ENCODE data around the gene RFWD3. TPM values are rescaled to one million over a fixed set of nuclear protein-coding genes. Genes with fewer than 3 reads are reported as not detected.
A peak's percentile ranks its signal among the peaks of the same experiment; 100 is the strongest.

RFWD3 gene
- polyA plus RNA-seq, 6 donors from 2014 or later: 12.7 to 40.9 (median 23.7) TPM

DNA sequence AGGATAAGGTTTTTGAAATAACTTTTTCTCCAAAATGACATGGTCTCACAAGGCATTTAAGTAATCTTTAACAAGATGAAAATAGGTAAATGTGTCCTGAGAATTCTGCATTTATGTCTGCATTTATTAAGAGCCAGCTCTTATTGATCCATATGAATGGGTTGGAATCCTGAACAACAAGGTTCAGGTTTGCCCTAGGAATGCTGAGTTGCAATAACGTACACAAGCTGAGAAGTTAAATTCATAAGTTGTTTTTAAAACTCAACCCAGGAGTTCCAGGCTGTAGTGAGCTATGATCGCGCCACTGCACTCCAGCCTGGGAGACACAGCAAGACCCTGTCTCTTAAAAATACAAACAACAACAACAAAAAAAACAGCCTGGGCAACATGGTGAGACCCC is 87.8 kb downstream of the RFWD3 start:
- Mint-ChIP-seq H3K4me1 (peaks cover 50 to 87% (median 65%) of the 10 kb centered on the region in 3 donors), H3K9me3 (no peaks in the 10 kb centered on the region), H3K36me3 (peaks cover 0 to 3% of the 10 kb centered on the region in 2 donors), H3K4me3 (peak overlapping the region in 1 of 8 donors; percentile 41), H3K27me3 (no peaks in the 10 kb centered on the region), H3K27ac (no peak overlapping the region)
- ATAC-seq (ENCODE audit: low read depth in 2 of 2) (no peak), DNase-seq (no peak)

DNA sequence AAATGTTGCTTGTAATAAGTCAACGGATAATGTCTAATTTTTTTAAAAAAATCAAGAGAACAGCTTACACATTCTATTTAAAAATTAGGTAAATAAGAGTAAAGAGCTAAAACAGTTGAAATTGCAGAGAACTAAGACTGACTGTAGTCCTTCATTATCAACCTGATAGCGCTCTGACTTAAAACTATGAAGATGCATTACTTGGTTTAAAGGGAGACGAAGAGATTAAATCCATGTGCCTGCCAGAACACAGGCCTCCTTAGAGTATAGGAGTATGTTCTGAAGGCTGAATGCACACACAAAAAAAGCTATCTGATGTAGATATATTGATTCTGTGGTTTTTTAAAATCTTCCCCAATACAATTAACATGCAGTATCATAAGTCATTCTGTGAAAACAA is 88.2 kb downstream of the RFWD3 start:
- H3K4me3 Mint-ChIP-seq: no peak overlapping the region
- DNase-seq (no peak), ATAC-seq (ENCODE audit: low read depth in 2 of 2) (no peak)
- H3K27me3 Mint-ChIP-seq: no peaks in the 10 kb centered on the region
- H3K4me1 Mint-ChIP-seq: peaks cover 49 to 87% (median 64%) of the 10 kb centered on the region in 3 donors
- no peaks in the 10 kb centered on the region for H3K9me3 Mint-ChIP-seq
- H3K36me3 Mint-ChIP-seq: no peaks in the 10 kb centered on the region
- no peak overlapping the region for H3K27ac Mint-ChIP-seq

DNA sequence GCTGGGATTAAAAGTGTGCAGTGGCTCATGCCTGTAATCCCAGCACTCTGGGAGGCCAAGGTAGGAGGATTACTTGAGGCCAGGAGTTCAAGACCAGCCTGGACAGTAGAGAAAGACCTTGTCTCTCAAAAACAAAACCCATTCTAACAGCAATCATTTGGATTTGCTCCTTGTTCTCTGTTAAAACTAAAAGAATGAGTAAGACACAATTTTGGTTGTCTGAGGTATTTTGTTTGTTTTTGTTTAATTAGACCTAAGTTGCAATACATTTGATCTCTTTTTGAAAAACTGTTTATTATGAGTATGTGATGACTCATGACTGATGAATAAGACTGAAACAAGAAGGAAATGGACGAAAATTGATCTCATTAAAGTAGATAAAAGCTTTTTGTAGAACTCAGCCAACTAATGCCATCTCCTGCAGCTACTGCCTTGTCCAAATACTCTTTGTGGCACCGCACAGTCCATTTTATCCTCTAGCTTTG is 88.8 kb downstream of the RFWD3 start:
- no peaks in the 10 kb centered on the region for H3K36me3 Mint-ChIP-seq
- DNase-seq: no peak

DNA sequence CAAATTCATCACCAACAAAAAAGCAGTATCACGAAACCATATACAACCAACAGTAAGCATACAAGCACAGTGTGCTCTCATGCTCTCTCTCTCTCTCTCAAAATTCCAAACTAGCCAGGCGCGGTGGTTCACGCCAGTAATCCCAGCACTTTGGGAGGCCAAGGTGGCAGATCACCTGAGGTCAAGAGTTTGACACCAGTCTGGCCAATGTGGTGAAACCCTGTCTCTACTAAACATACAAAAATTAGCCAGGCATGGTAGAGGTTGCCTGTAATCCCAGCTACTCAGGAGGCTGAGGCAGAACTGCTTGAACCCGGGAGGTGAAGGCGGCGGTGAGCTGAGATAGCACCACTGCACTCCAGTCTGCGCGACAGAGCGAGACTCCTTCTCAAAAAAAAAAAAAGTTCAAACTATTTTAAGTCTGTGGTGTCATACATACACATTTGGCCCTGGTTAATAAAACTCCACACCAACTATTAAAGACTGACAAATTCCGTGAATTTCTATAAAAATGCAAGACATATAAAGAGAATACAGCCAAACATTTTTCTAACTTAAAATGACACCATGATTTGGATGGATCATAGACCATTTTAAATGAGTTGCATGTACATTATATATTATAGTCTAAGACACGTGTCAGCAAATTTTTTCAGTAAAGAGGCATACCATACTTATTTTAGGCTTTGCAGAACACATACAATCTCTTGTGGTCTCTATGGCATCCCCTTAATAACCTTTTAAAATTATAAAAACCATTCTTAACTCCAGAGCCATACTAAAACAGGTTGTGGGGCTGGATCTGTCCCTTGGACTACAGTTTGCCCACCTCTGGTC is 90.7 kb downstream of the RFWD3 start:
- Mint-ChIP-seq H3K27me3 (no peaks in the 10 kb centered on the region), H3K27ac (peak overlapping the region in 3 of 6 donors; percentile 42 to 69 (median 44)), H3K4me3 (peak overlapping the region in 1 of 8 donors; percentile 30), H3K36me3 (no peaks in the 10 kb centered on the region), H3K4me1 (peaks cover 44 to 81% (median 62%) of the 10 kb centered on the region in 3 donors), H3K9me3 (no peaks in the 10 kb centered on the region)
- no peak for ATAC-seq (ENCODE audit: low read depth in 2 of 2)
- DNase-seq: no peak

More for the DNA sequence above, 88.8 kb downstream of the RFWD3 start:
- ATAC-seq (ENCODE audit: low read depth in 2 of 2): no peak
- H3K4me3 Mint-ChIP-seq: no peak overlapping the region
- no peaks in the 10 kb centered on the region for H3K9me3 Mint-ChIP-seq
- no peak overlapping the region for H3K27ac Mint-ChIP-seq
- no peaks in the 10 kb centered on the region for H3K27me3 Mint-ChIP-seq
- peaks cover 47 to 84% (median 61%) of the 10 kb centered on the region in 3 donors for H3K4me1 Mint-ChIP-seq

DNA sequence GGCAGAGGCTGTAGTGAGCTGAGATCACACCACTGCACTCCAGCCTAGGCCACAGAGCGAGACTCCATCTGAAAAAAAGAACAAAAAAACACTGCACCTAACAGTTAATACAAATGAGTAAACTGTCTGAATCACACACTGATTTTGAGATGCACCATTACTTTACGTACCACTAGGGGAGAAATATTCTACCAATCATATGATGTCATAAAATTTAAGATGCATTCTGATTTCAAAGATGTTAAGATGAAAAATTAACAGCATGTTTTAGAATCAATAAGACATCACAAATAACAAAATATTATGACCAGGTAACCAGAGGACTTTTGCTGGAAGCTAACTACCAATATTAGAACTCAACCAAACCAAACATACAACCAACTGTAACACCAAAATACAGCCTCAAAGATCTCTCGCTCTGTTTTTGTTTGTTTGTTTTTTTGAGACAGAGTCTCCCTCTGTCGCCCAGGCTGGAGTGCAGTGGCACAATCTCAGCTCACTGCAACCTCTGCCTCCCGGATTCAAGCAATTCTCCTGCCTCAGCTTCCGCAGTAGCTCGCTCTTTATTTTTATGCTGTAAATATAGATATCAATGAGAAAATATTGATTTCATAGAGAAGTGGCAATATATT is 91.4 kb downstream of the RFWD3 start:
- H3K36me3 Mint-ChIP-seq: no peaks in the 10 kb centered on the region
- H3K4me1 Mint-ChIP-seq: peaks cover 40 to 81% (median 62%) of the 10 kb centered on the region in 3 donors
- ATAC-seq (ENCODE audit: low read depth in 2 of 2): no peak
- no peaks in the 10 kb centered on the region for H3K27me3 Mint-ChIP-seq
- H3K9me3 Mint-ChIP-seq: no peaks in the 10 kb centered on the region
- no peak for DNase-seq
- H3K4me3 Mint-ChIP-seq: peak overlapping the region in 1 of 8 donors; percentile 30
- H3K27ac Mint-ChIP-seq: peak overlapping the region in 2 of 6 donors; percentile 42 to 69

DNA sequence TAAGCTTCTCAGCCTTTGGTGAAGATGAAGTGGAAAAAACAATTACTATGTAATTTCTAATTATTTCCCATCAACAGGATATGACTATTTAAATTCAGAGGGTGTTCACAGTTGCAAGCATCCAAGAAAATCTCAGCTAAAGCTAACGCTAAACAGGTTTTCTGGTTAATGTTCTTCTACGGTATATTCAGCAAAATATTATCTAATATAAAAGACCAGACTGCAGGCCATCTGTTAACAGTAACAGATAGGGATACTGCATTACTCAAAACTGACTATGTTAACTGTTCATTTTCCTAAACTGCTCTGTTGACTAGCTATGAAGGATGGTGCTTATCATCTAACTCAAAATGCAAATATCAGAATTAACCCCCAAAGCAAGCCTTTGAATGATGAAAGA is 92.5 kb downstream of the RFWD3 start:
- Mint-ChIP-seq H3K36me3 (no peaks in the 10 kb centered on the region), H3K4me3 (no peak overlapping the region), H3K9me3 (no peaks in the 10 kb centered on the region), H3K27ac (peak overlapping the region in 2 of 6 donors; percentile 49 to 61), H3K27me3 (no peaks in the 10 kb centered on the region), H3K4me1 (peaks cover 37 to 79% (median 66%) of the 10 kb centered on the region in 3 donors)
- DNase-seq: no peak
- no peak for ATAC-seq (ENCODE audit: low read depth in 2 of 2)

DNA sequence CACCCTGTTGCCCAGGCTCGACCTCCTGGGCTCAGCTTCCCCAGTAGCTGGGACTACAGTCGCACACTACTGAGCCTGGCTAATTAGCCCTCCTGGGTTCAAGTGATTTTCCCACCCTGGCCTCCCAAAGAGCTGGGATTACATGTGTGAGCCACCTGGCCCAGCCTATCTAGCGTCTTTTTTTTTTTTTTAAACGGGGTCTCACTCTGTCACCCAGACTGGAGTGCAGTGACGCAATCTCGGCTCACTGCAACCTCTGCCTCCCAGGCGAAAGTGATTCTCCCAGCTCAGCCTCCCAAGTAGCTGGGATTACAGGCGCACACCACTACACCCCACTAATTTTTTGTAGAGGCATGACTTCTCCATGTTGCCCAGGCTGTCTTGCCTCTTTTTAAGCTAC is 93.1 kb downstream of the RFWD3 start:
- Mint-ChIP-seq H3K9me3 (no peaks in the 10 kb centered on the region), H3K36me3 (no peaks in the 10 kb centered on the region), H3K27me3 (no peaks in the 10 kb centered on the region), H3K27ac (peak overlapping the region in 3 of 6 donors; percentile 9 to 49 (median 18)), H3K4me3 (no peak overlapping the region), H3K4me1 (peaks cover 35 to 79% (median 61%) of the 10 kb centered on the region in 3 donors)
- no peak for ATAC-seq (ENCODE audit: low read depth in 2 of 2)
- DNase-seq: no peak

Other genes with a start within 250 kb of the RFWD3 start
- gene CLEC18B, start 245.4 kb downstream of the RFWD3 start, polyA plus RNA-seq (ENCODE audit: low read depth in 6 of 6): not detected
- 100 to 1,000 TPM in 1 of 6 donors, 10 to 100 TPM in 5; 71.4 to 112 (median 94.1) TPM for gene GLG1, start 59.8 kb downstream of the RFWD3 start, polyA plus RNA-seq (ENCODE audit: low read depth in 6 of 6)
- gene MLKL, start 34.0 kb upstream of the RFWD3 start, polyA plus RNA-seq (ENCODE audit: low read depth in 6 of 6): 1 to 10 TPM; 1.7 to 7.6 (median 3.8) TPM
- gene FA2H, start 107.9 kb upstream of the RFWD3 start, polyA plus RNA-seq (ENCODE audit: low read depth in 6 of 6): 1 to 10 TPM in 1 of 6 donors, under 1 TPM in 2, not detected in 3; 0.21 to 3.1 (median 0.29) TPM

Measured in naive B cell (primary cell).